Right lobe of liver (tissue), 4 donors: ENCODE data around the gene FHIT.

Experiments
- POLR2A ChIP-seq: fragments of 450-650 bp; IDR thresholded peaks from one replicate; pipeline ENCODE4 v1.6.1; 2017; ENCODE audit warnings: antibody characterized with exemption, mild to moderate bottlenecking
- TF ChIP-seq, protein P1 (sequence below), 4 donors: fragments of 200-600 bp in 3 of 4; fragments of 450-650 bp in 1 of 4; IDR thresholded peaks; one replicate each; pipeline versions ENCODE4 v1.5.1 to v1.8.0; 2016 to 2022; ENCODE audit warnings: antibody characterized with exemption in 4 of 4, mild to moderate bottlenecking in 2 of 4
- donor health status: DM: no; HTN: no; CAD: no.
- donor health status: DM: no; HTN: no; CAD: no.
- donor health status: DM: no; HTN: yes; CAD: no.

GRCh38 chr3:59809710-59810444 lies 1441.4 kb downstream of the FHIT start:
- TF ChIP-seq, protein P1, sequence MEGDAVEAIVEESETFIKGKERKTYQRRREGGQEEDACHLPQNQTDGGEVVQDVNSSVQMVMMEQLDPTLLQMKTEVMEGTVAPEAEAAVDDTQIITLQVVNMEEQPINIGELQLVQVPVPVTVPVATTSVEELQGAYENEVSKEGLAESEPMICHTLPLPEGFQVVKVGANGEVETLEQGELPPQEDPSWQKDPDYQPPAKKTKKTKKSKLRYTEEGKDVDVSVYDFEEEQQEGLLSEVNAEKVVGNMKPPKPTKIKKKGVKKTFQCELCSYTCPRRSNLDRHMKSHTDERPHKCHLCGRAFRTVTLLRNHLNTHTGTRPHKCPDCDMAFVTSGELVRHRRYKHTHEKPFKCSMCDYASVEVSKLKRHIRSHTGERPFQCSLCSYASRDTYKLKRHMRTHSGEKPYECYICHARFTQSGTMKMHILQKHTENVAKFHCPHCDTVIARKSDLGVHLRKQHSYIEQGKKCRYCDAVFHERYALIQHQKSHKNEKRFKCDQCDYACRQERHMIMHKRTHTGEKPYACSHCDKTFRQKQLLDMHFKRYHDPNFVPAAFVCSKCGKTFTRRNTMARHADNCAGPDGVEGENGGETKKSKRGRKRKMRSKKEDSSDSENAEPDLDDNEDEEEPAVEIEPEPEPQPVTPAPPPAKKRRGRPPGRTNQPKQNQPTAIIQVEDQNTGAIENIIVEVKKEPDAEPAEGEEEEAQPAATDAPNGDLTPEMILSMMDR (IDR thresholded peaks at IDR 0.05): peak; percentile 19 to 33 (median 23)
- no peak for TF ChIP-seq POLR2A
